GM12864 (cell line): ENCODE measurements around the gene EYA2.

Experiments used
- DNase-seq: peaks from one replicate; pipeline ENCODE4 v3.0.0-alpha.2; 2011; ENCODE audit warnings: low read depth
- H3K4me3 ChIP-seq: 2 replicates; pipeline ENCODE4 v1.5.1; 2011; ENCODE audit warnings: mild to moderate bottlenecking, low read depth, low read length, control low read depth
- CTCF ChIP-seq: IDR thresholded peaks from 2 replicates; pipeline ENCODE4 v1.5.1; 2011; ENCODE audit warnings: low read depth, mild to moderate bottlenecking, moderate library complexity, low read length, control low read depth, inconsistent platforms; ENCODE audit errors: missing control alignments

Gene EYA2

GRCh38 chr20:47028487-47028886 is 133.8 kb downstream of the EYA2 start:
- no peak overlapping the region for H3K4me3 ChIP-seq
- no peak for DNase-seq
- no peak for TF ChIP-seq CTCF

- no peak for DNase-seq
- no peak overlapping the region for H3K4me3 ChIP-seq
- no peak for TF ChIP-seq CTCF
Observed at GRCh38 chr20:47029845-47030244, 135.2 kb downstream of the EYA2 start.

- TF ChIP-seq CTCF = no peak
- no peak overlapping the region for H3K4me3 ChIP-seq
- DNase-seq = no peak
Observed at GRCh38 chr20:47030271-47030810, 135.7 kb downstream of the EYA2 start.

GRCh38 chr20:47031004-47031403 is 136.4 kb downstream of the EYA2 start:
- DNase-seq = no peak
- H3K4me3 ChIP-seq = no peak overlapping the region
- no peak for TF ChIP-seq CTCF

GRCh38 chr20:47031821-47032220 is 137.2 kb downstream of the EYA2 start:
- DNase-seq = no peak
- TF ChIP-seq CTCF = no peak
- H3K4me3 ChIP-seq = no peak overlapping the region

- no peak overlapping the region for H3K4me3 ChIP-seq
- DNase-seq = no peak
Observed at GRCh38 chr20:47032933-47033578, 138.4 kb downstream of the EYA2 start.

More at GRCh38 chr20:47032933-47033578, 138.4 kb downstream of the EYA2 start:
- TF ChIP-seq CTCF = no peak
